Measurements from ENCODE around the gene ACTRT2.

The ACTRT2 gene

GRCh38 chr1:3017440-3018050 lies 3.7 kb upstream of the ACTRT2 start:
- DNase-seq (ENCODE audit: low spot score), result no peak
- FAIRE-seq, result no peak

GRCh38 chr1:3018051-3018471 lies 3.2 kb upstream of the ACTRT2 start:
- FAIRE-seq (no peak), DNase-seq (ENCODE audit: low spot score) (no peak)

- no peak for DNase-seq (ENCODE audit: low spot score)
- FAIRE-seq, result no peak
Observed at GRCh38 chr1:3018576-3018975, 2.7 kb upstream of the ACTRT2 start.

- DNase-seq (ENCODE audit: low spot score) (no peak), FAIRE-seq (no peak)
Observed at GRCh38 chr1:3019007-3019515, 2.2 kb upstream of the ACTRT2 start.

GRCh38 chr1:3019516-3020051 lies 1.7 kb upstream of the ACTRT2 start:
- DNase-seq (ENCODE audit: low spot score) (no peak), FAIRE-seq (no peak)

DNA sequence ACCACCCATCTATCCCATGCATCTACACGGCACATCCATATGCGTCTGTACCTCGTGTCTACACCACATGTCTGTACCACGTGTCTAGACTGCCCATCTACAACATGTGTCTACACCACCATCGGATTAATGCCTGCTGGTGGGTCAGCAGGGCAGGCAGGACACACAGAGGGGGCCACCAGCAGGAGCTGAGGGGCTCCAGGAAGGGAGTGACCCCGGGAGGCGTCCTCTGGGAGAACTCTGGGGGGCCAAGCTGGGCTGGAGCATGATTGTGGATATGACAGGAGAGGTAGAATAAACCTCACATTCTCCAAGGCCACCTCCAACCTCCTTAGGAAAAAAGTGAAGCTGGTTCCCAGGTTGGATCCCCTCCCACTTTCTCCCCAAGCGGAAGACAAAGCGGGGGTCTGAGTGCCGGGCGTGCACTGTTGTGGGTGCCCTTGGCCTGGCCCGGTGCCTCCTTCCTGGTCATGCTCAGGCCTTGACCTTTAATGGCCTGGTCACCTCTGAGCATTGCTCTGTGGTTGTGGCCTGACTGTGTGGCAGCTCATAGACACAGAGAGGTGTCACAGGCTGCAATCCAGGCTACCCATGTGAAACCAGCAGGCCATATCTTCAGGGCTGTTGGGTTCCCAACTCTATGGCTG lies 881 bp upstream of the ACTRT2 start:
- FAIRE-seq, result no peak
- no peak for DNase-seq (ENCODE audit: low spot score)

- no peak for FAIRE-seq
- no peak for DNase-seq (ENCODE audit: low spot score)
Observed at GRCh38 chr1:3021801-3022401, 634 bp downstream of the ACTRT2 start.

DNA sequence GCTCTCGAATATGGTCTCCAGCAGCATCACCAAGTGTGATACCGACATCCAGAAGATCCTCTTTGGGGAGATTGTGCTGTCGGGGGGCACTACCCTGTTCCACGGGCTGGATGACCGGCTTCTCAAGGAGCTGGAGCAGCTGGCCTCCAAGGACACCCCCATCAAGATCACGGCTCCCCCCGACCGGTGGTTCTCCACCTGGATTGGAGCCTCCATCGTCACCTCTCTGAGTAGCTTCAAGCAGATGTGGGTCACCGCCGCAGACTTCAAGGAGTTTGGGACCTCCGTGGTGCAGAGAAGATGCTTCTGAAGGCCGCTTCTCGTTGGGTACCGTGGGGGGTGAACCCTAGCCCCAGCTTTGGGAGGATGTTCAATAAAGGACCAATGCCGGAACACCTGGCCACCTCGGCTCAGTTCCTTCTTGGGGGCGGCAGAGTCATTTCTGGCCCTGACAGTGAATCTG lies 1.3 kb downstream of the ACTRT2 start:
- no peak for DNase-seq (ENCODE audit: low spot score)
- FAIRE-seq, result no peak

GRCh38 chr1:3022976-3023375 lies 1.7 kb downstream of the ACTRT2 start:
- FAIRE-seq (no peak), DNase-seq (ENCODE audit: low spot score) (no peak)

GRCh38 chr1:3024019-3024418 lies 2.8 kb downstream of the ACTRT2 start:
- no peak for FAIRE-seq
- DNase-seq (ENCODE audit: low spot score), result no peak

- no peak for FAIRE-seq
- DNase-seq (ENCODE audit: low spot score), result no peak
Observed at GRCh38 chr1:3024588-3024987, 3.3 kb downstream of the ACTRT2 start.

GRCh38 chr1:3026124-3026523 lies 4.9 kb downstream of the ACTRT2 start:
- no peak for DNase-seq (ENCODE audit: low spot score)
- FAIRE-seq, result no peak

GRCh38 chr1:3026581-3027391 lies 5.5 kb downstream of the ACTRT2 start:
- FAIRE-seq, result no peak
- DNase-seq (ENCODE audit: low spot score), result no peak

- FAIRE-seq (no peak), DNase-seq (ENCODE audit: low spot score) (no peak)
Observed at GRCh38 chr1:3027611-3028371, 6.5 kb downstream of the ACTRT2 start.

DNA sequence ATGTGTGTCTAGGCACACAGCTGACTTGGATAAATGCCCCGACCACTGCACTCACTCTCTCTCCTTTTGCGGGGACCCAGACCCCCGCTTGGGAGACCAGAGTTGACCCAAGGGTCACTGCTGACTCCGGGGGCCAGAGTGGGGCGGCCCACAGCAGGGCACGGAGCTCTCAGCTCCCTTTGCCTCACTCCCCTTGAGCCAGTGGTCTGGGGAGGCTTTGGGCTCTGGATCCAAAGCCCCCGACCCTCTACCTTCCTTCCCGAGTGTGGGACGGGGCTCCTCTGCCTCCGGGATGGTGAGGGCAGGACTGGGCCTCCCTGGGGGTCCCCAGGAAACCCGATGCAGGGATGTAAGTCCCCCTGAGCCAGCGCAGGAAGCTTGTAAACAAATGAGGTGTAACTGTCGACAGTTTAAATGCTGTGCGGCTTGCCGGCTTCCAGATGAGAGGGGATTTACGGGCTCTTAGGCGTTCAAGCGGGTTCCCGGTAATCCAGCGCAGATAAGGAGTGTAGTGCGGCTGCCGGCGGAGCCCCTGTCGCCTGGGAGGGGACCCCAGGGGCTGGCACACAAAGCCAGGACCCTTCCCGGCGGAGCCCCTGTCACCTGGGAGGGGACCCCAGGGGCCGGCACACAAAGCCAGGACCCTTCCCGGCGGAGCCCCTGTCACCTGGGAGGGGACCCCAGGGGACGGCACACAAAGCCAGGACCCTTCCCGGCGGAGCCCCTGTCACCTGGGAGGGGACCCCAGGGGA lies 7.4 kb downstream of the ACTRT2 start:
- no peak for DNase-seq (ENCODE audit: low spot score)
- FAIRE-seq, result no peak

- DNase-seq (ENCODE audit: low spot score) (no peak), FAIRE-seq (no peak)
Observed at GRCh38 chr1:3029481-3029961, 8.3 kb downstream of the ACTRT2 start.

DNA sequence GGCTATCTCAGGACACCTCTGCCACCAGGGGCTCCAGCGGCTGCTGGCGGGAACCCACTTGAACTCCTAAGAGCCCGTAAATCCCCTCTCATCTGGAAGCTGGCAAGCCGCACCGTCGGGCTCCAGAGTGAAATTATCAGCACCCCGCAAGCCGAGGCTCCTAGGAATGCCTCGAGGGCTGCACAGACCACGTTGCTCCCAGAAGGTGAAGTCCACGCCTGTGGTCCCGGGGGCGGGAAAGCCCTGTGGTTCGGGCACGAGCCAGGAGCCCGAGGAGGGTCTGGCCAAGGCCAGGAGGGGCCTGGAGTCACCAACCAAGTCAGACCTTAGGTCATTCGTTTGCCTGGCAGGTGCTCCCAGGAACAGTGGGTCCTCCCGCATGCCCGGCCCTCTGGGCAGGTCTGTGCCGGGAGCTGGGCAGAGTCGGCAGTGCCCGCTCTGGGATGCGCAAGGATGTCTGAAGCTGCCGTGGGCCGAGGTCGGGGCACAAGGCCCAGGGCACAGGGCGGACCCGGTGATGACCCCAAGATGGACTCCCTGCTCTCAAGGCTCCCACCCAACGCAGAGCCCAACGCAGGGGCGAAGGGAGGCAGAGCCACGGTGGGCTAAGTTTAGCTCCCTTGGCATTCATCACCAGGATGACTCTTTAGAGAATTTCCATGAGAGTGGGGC lies 8.9 kb downstream of the ACTRT2 start:
- FAIRE-seq, result no peak
- no peak for DNase-seq (ENCODE audit: low spot score)

- FAIRE-seq, result no peak
- DNase-seq (ENCODE audit: low spot score), result no peak
Observed at GRCh38 chr1:3030663-3031381, 9.6 kb downstream of the ACTRT2 start.
